HEK293 (cell line): Measurements from ENCODE around the gene MYBPH.

ENCODE experiments used
- CTCF ChIA-PET: fragments of 350-600 bp; formaldehyde crosslinking; extraction: SDS; loops from one replicate; lab custom pipeline; 2021; ENCODE audit warnings: antibody characterized with exemption; lab: Yijun Ruan, JAX
- POLR2A ChIA-PET: fragments of 300-600 bp; formaldehyde crosslinking; extraction: SDS; loops from one replicate; lab custom pipeline; 2020; ENCODE audit warnings: antibody characterized with exemption, inconsistent platforms; lab: Yijun Ruan, JAX
- H3K27ac ChIP-seq: fragments of 200-500 bp; sonication (Bioruptor generic); 2 replicates; pipeline ENCODE4 v1.5.1; 2014; ENCODE audit warnings: low read depth, low read length, control low read depth, inconsistent platforms; ENCODE audit errors: extremely low read depth
- H3K36me3 ChIP-seq, 2 experiments: fragments of 200-500 bp in 1 of 2; sonication (Bioruptor generic) in 1 of 2; 1 replicate in 1 of 2; 2 replicates in 1 of 2; pipeline ENCODE4 v1.5.1; 2014 to 2017; ENCODE audit warnings: inconsistent platforms in 2 of 2, low read length in 2 of 2; ENCODE audit not compliant: control insufficient read depth in 2 of 2, insufficient read depth in 1 of 2
- H3K4me1 ChIP-seq: fragments of 200-500 bp; sonication (Bioruptor generic); 2 replicates; pipeline ENCODE4 v1.5.1; 2014; ENCODE audit warnings: mild to moderate bottlenecking, low read length, inconsistent platforms; ENCODE audit not compliant: control insufficient read depth, insufficient read depth
- H3K4me3 ChIP-seq: 2 replicates; pipeline ENCODE4 v1.5.1; 2011; ENCODE audit warnings: low read depth, mild to moderate bottlenecking, control low read depth, low read length, moderate library complexity
- H3K9me3 ChIP-seq: fragments of 200-500 bp; sonication (Bioruptor generic); 2 replicates; pipeline ENCODE4 v1.5.1; 2014; ENCODE audit warnings: low read depth, low read length, inconsistent platforms; ENCODE audit not compliant: control insufficient read depth, insufficient read depth
- AEBP2 ChIP-seq: fragments of 450-650 bp; formaldehyde crosslinking; IDR thresholded peaks from 2 replicates; pipeline ENCODE4 v1.5.1; 2016; ENCODE audit warnings: missing biosample characterization, missing genetic modification characterization, borderline replicate concordance
- EGR2 ChIP-seq: fragments of 450-650 bp; formaldehyde crosslinking; IDR thresholded peaks from 2 replicates; pipeline ENCODE4 v1.5.1; 2016; ENCODE audit warnings: low read depth, missing biosample characterization, missing genetic modification characterization
- HOXA7 ChIP-seq: sonication (generic); formaldehyde crosslinking; IDR thresholded peaks from 2 replicates; pipeline ENCODE4 v1.8.1; 2022; ENCODE audit warnings: missing genetic modification reagents, borderline replicate concordance
- KLF1 ChIP-seq: fragments of 450-650 bp; formaldehyde crosslinking; IDR thresholded peaks from 2 replicates; pipeline ENCODE4 v1.5.1; 2016; ENCODE audit warnings: missing biosample characterization, missing genetic modification characterization
- KLF9 ChIP-seq: fragments of 450-650 bp; formaldehyde crosslinking; IDR thresholded peaks from 2 replicates; pipeline ENCODE4 v1.5.1; 2016; ENCODE audit warnings: missing biosample characterization, missing genetic modification characterization, low read depth
- MZF1 ChIP-seq: fragments of 450-650 bp; formaldehyde crosslinking; IDR thresholded peaks from 2 replicates; pipeline ENCODE4 v1.5.1; 2017; ENCODE audit warnings: missing biosample characterization, missing genetic modification characterization, borderline replicate concordance
- SP3 ChIP-seq: fragments of 450-650 bp; formaldehyde crosslinking; IDR thresholded peaks from 2 replicates; pipeline ENCODE4 v1.5.1; 2016; ENCODE audit warnings: missing biosample characterization, missing genetic modification characterization
- TCF7L2 ChIP-seq: IDR thresholded peaks from 2 replicates; pipeline ENCODE4 v1.6.1; 2011; ENCODE audit warnings: low read depth, mild to moderate bottlenecking, inconsistent platforms, low read length, moderate library complexity, borderline replicate concordance
- ZBTB17 ChIP-seq: fragments of 450-650 bp; formaldehyde crosslinking; IDR thresholded peaks from 2 replicates; pipeline ENCODE4 v1.5.1; 2016; ENCODE audit warnings: missing biosample characterization, missing genetic modification characterization
- ZFHX2 ChIP-seq: fragments of 450-650 bp; formaldehyde crosslinking; conservative IDR thresholded peaks from 2 replicates; pipeline ENCODE4 v1.5.1; 2016; ENCODE audit warnings: missing biosample characterization, missing genetic modification characterization
- ZFP3 ChIP-seq: fragments of 450-650 bp; formaldehyde crosslinking; IDR thresholded peaks from 2 replicates; pipeline ENCODE4 v1.5.1; 2016; ENCODE audit warnings: low read depth, missing biosample characterization, missing genetic modification characterization
- ZNF2 ChIP-seq: fragments of 450-650 bp; formaldehyde crosslinking; IDR thresholded peaks from 2 replicates; pipeline ENCODE4 v1.5.1; 2016; ENCODE audit warnings: missing biosample characterization, missing genetic modification characterization
- ZNF214 ChIP-seq: fragments of 450-650 bp; formaldehyde crosslinking; IDR thresholded peaks from 2 replicates; pipeline ENCODE4 v1.5.1; 2017; ENCODE audit warnings: missing biosample characterization, mild to moderate bottlenecking, missing genetic modification characterization, borderline replicate concordance
- ZNF248 ChIP-seq: fragments of 450-650 bp; formaldehyde crosslinking; IDR thresholded peaks from 2 replicates; pipeline ENCODE4 v1.5.1; 2017; ENCODE audit warnings: missing biosample characterization, missing genetic modification characterization
- ZNF274 ChIP-seq, 2 experiments: fragments of 200-500 bp in 1 of 2; fragments of 450-650 bp in 1 of 2; sonication (Bioruptor generic) in 1 of 2; formaldehyde crosslinking in 1 of 2; IDR thresholded peaks; 2 replicates each; pipeline versions ENCODE4 v1.5.1 to v1.6.1; 2014 to 2016; ENCODE audit warnings: borderline replicate concordance in 1 of 2, inconsistent platforms in 1 of 2, low read length in 1 of 2, missing biosample characterization in 1 of 2, missing genetic modification characterization in 1 of 2
- ZNF391 ChIP-seq: fragments of 450-650 bp; formaldehyde crosslinking; IDR thresholded peaks from 2 replicates; pipeline ENCODE4 v1.5.1; 2016; ENCODE audit warnings: low read depth, missing biosample characterization, missing genetic modification characterization, borderline replicate concordance
- ZNF473 ChIP-seq: fragments of 450-650 bp; formaldehyde crosslinking; IDR thresholded peaks from 2 replicates; pipeline ENCODE4 v1.5.1; 2017; ENCODE audit warnings: missing biosample characterization, missing genetic modification characterization
- ZNF529 ChIP-seq: fragments of 450-650 bp; formaldehyde crosslinking; IDR thresholded peaks from 2 replicates; pipeline ENCODE4 v1.5.1; 2017; ENCODE audit warnings: missing genetic modification characterization, missing biosample characterization; ENCODE audit not compliant: insufficient replicate concordance
- ZNF561 ChIP-seq: fragments of 450-650 bp; IDR thresholded peaks from 2 replicates; pipeline ENCODE4 v1.5.1; 2018; ENCODE audit warnings: missing biosample characterization, missing genetic modification characterization, borderline replicate concordance
- ZNF624 ChIP-seq: fragments of 450-650 bp; formaldehyde crosslinking; IDR thresholded peaks from 2 replicates; pipeline ENCODE4 v1.5.1; 2017; ENCODE audit warnings: missing biosample characterization, missing genetic modification characterization
- ZNF626 ChIP-seq: fragments of 450-650 bp; sonication (Bioruptor Pico); formaldehyde crosslinking; IDR thresholded peaks from 2 replicates; pipeline ENCODE4 v1.5.1; 2018; ENCODE audit warnings: missing biosample characterization, missing genetic modification characterization, inconsistent platforms
- ZNF664 ChIP-seq: fragments of 450-650 bp; formaldehyde crosslinking; IDR thresholded peaks from 2 replicates; pipeline ENCODE4 v1.5.1; 2016; ENCODE audit warnings: missing biosample characterization, missing genetic modification characterization
- ZNF785 ChIP-seq: fragments of 450-650 bp; formaldehyde crosslinking; IDR thresholded peaks from 2 replicates; pipeline ENCODE4 v1.5.1; 2016; ENCODE audit warnings: missing biosample characterization, missing genetic modification characterization
- TF ChIP-seq, protein P1 (sequence below): fragments of 450-650 bp; formaldehyde crosslinking; IDR thresholded peaks from 2 replicates; pipeline ENCODE4 v1.5.1; 2016; ENCODE audit warnings: missing biosample characterization, missing genetic modification characterization

The MYBPH gene

GRCh38 chr1:203187304-203187685 lies 11.7 kb upstream of the MYBPH start:
- H3K36me3 ChIP-seq, result no peaks in the 10 kb centered on the region
- H3K27ac ChIP-seq, result no peak overlapping the region
- no peak overlapping the region for H3K4me3 ChIP-seq
- ChIA-PET POLR2A (no interaction called here), CTCF (interaction anchor here (1.6 to 3.4 kb wide), 3 partner anchors 15 to 148 kb away, joined by 6 to 20 read pairs (median 14); no protein-coding TSS in a partner anchor)
- no peak for TF ChIP-seq ZNF664 (tag by site-specific recombination)
- TF ChIP-seq SP3 (tag by site-specific recombination), result no peak
- TF ChIP-seq ZNF391 (tag by site-specific recombination), result no peak
- TF ChIP-seq AEBP2, result no peak
- no peak for TF ChIP-seq ZNF626 (tag by site-specific recombination)
- no peaks in the 10 kb centered on the region for H3K4me1 ChIP-seq
- H3K9me3 ChIP-seq, result no peaks in the 10 kb centered on the region

DNA sequence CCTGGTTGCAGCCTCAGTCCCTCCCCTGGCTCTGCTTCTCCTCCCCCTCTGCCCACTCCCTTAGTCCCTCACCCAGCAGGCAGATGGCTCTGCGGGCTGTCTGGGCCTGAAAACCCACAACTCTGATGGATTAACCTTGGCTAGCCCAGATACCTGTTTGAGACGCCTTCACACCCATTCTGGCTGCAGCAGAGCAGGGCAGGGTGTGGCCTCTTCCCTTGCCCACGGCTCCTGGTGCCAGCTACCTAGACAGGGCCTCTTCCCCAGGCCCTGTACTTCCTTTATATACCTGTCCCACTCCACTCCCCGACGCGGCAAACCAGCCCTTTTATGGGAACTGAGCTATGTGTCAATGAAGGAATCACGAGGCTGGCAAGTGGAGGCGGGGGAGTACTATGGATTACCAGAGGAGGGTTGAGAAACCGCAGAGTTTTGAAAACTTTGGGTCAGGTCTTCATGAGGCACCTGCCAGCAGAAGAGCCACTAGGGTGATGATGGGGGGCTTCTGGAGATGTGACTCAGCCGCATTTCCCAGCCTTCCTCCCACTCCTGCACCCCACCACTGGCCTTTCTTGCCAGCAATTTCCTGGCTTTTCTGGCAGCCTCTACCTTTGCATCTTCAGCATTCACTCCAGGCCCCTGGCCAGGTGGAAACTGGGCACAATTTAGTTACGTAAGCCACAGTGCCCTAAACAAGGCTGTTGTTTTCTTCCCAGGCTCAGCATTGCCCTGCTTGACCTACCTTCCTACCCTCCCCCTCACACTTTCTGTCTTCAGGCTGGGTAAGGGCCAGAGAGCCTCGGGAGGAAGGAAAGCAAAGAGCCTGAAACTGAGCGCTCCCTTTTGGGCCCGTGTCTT lies 11.0 kb upstream of the MYBPH start, which contains the start of gene CHI3L1:
Gene CHI3L1 (minus strand): TSS at position 259 of the 858 bp plus-strand sequence. CDS start 81 bp downstream, at position 178.
- Histone ChIP-seq H3K4me3 (no peak within 1 kb of the TSS), H3K9me3 (no peaks in the 10 kb centered on the region), H3K4me1 (no peaks in the 10 kb centered on the region), H3K36me3 (no peaks in the 10 kb centered on the region), H3K27ac (no peak within 1 kb of the TSS)
- POLR2A ChIA-PET, result no interaction called here
- CTCF ChIA-PET, result interaction anchor here (0.5 to 2.8 kb wide), 5 partner anchors 9 to 159 kb away, joined by 3 to 20 read pairs (median 3); no protein-coding TSS in a partner anchor
- TF ChIP-seq ZNF529 (tag by site-specific recombination) (no peak), EGR2 (peak; percentile 64), ZFHX2 (tag by site-specific recombination) (peak; percentile 40)

- no peak overlapping the region for H3K27ac ChIP-seq
- ChIA-PET POLR2A (no interaction called here), CTCF (interaction anchor here (0.5 to 1.6 kb wide), 5 partner anchors 10 to 158 kb away, joined by 3 to 11 read pairs (median 3); no protein-coding TSS in a partner anchor)
- H3K4me1 ChIP-seq, result no peaks in the 10 kb centered on the region
- no peak overlapping the region for H3K4me3 ChIP-seq
- TF ChIP-seq TCF7L2, result no peak
- TF ChIP-seq ZNF785 (tag by site-specific recombination), result no peak
- TF ChIP-seq, protein P1, sequence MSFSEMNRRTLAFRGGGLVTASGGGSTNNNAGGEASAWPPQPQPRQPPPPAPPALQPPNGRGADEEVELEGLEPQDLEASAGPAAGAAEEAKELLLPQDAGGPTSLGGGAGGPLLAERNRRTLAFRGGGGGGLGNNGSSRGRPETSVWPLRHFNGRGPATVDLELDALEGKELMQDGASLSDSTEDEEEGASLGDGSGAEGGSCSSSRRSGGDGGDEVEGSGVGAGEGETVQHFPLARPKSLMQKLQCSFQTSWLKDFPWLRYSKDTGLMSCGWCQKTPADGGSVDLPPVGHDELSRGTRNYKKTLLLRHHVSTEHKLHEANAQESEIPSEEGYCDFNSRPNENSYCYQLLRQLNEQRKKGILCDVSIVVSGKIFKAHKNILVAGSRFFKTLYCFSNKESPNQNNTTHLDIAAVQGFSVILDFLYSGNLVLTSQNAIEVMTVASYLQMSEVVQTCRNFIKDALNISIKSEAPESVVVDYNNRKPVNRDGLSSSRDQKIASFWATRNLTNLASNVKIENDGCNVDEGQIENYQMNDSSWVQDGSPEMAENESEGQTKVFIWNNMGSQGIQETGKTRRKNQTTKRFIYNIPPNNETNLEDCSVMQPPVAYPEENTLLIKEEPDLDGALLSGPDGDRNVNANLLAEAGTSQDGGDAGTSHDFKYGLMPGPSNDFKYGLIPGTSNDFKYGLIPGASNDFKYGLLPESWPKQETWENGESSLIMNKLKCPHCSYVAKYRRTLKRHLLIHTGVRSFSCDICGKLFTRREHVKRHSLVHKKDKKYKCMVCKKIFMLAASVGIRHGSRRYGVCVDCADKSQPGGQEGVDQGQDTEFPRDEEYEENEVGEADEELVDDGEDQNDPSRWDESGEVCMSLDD (tag by site-specific recombination), result no peak
- TF ChIP-seq KLF1 (tag by site-specific recombination), result no peak
- H3K9me3 ChIP-seq, result no peaks in the 10 kb centered on the region
- no peaks in the 10 kb centered on the region for H3K36me3 ChIP-seq
These were observed 10.4 kb upstream of the MYBPH start for GRCh38 chr1:203186091-203186445.

- Histone ChIP-seq H3K27ac (no peak overlapping the region), H3K4me3 (no peak overlapping the region), H3K36me3 (no peaks in the 10 kb centered on the region), H3K9me3 (no peaks in the 10 kb centered on the region), H3K4me1 (no peaks in the 10 kb centered on the region)
- ChIA-PET POLR2A (no interaction called here), CTCF (interaction anchor here (1.2 to 1.6 kb wide), 4 partner anchors 8 to 146 kb away, joined by 3 to 11 read pairs (median 4); no protein-coding TSS in a partner anchor)
- TF ChIP-seq ZNF473 (tag by site-specific recombination) (no peak), KLF9 (tag by site-specific recombination) (no peak), ZNF561 (tag by site-specific recombination) (no peak), HOXA7 (CRISPR knock-in tag) (no peak), ZNF624 (no peak), ZFP3 (tag by site-specific recombination) (no peak), ZNF248 (tag by site-specific recombination) (no peak), ZBTB17 (tag by site-specific recombination) (no peak), ZNF214 (tag by site-specific recombination) (no peak), ZNF274 (IDR thresholded peaks at IDR 0.05; ENCODE audit: low read length) (no peak), ZNF274 (tag by site-specific recombination; IDR thresholded peaks at IDR 0.05; ENCODE audit: borderline replicate concordance) (no peak), MZF1 (tag by site-specific recombination) (no peak), ZNF2 (tag by site-specific recombination) (no peak)
These were observed 10.0 kb upstream of the MYBPH start for GRCh38 chr1:203185585-203185984.
